H1 (cell line): Measurements from ENCODE around the gene VSTM4. TPM values are rescaled to one million over a fixed set of nuclear protein-coding genes. Genes with fewer than 3 reads are reported as not detected.

Source experiments
- CTCF ChIA-PET: fragments of 300-600 bp; sonication (Branson Sonifier 250); formaldehyde crosslinking; loops from one replicate; lab custom pipeline; 2021; ENCODE audit not compliant: partially characterized antibody; lab: Charles Lee
- POLR2A ChIA-PET: fragments of 300-600 bp; sonication (Branson Sonifier 250); formaldehyde crosslinking; loops from one replicate; lab custom pipeline; 2021; ENCODE audit warnings: inconsistent platforms; ENCODE audit not compliant: partially characterized antibody; lab: Charles Lee
- DNase-seq, 2 experiments: peaks; one replicate each; pipeline versions ENCODE4 v3.0.0 to v3.0.0-alpha.2; 2010 to 2022; ENCODE audit warnings: low spot score in 2 of 2, low read depth in 1 of 2, mixed read lengths in 1 of 2
- FAIRE-seq: peaks from 2 replicates; lab custom pipeline; 2011; peaks lifted over from hg19 to GRCh38; lab: Jason Lieb, UNC
- H2AFZ ChIP-seq: 2 replicates; pipeline ENCODE4 v1.8.1; 2012; ENCODE audit warnings: low read length, inconsistent platforms
- H2AK5ac ChIP-seq: 2 replicates; pipeline ENCODE4 v1.6.1; 2013; ENCODE audit warnings: low read depth, low read length
- H2BK120ac ChIP-seq: replicated peaks from 2 replicates; pipeline ENCODE3; 2013; ENCODE audit warnings: low read depth, low read length, inconsistent platforms
- H2BK12ac ChIP-seq: 2 replicates; pipeline ENCODE4 v1.6.1; 2013; ENCODE audit warnings: low read depth, low read length
- H2BK15ac ChIP-seq: 2 replicates; pipeline ENCODE4 v1.6.1; 2013; ENCODE audit warnings: low read length
- H2BK20ac ChIP-seq: 2 replicates; pipeline ENCODE4 v1.6.1; 2013; ENCODE audit warnings: low read length
- H2BK5ac ChIP-seq: 2 replicates; pipeline ENCODE4 v1.6.1; 2013; ENCODE audit warnings: low read depth, low read length
- H3K14ac ChIP-seq: 2 replicates; pipeline ENCODE4 v1.6.1; 2013; ENCODE audit warnings: inconsistent platforms; ENCODE audit not compliant: insufficient read length
- H3K18ac ChIP-seq: 2 replicates; pipeline ENCODE4 v1.6.1; 2013; ENCODE audit warnings: low read length; ENCODE audit errors: extremely low read depth
- H3K23ac ChIP-seq: 2 replicates; pipeline ENCODE4 v1.6.1; 2013; ENCODE audit warnings: inconsistent platforms; ENCODE audit not compliant: insufficient read length
- H3K23me2 ChIP-seq: 2 replicates; pipeline ENCODE4 v1.6.1; 2013; ENCODE audit warnings: low read depth, low read length
- H3K27ac ChIP-seq: 2 replicates; pipeline ENCODE4 v1.6.1; 2011; ENCODE audit warnings: low read depth, low read length, inconsistent platforms
- H3K27me3 ChIP-seq, 4 experiments: replicated peaks in 1 of 4; 1 replicate in 1 of 4; 2 replicates in 3 of 4; pipeline versions ENCODE4 v1.6.1 to v1.8.1; 2011 to 2013; ENCODE audit warnings: low read length in 3 of 4, mild to moderate bottlenecking in 3 of 4, inconsistent platforms in 2 of 4, mixed read lengths in 2 of 4, moderate library complexity in 1 of 4; ENCODE audit not compliant: control insufficient read depth in 3 of 4, insufficient read depth in 3 of 4; ENCODE audit errors: extremely low read depth in 1 of 4
- H3K36me3 ChIP-seq, 4 experiments: 2 replicates each; pipeline versions ENCODE4 v1.6.1 to v1.8.1; 2011 to 2013; ENCODE audit warnings: mild to moderate bottlenecking in 4 of 4, low read length in 3 of 4, moderate library complexity in 2 of 4, control low read depth in 1 of 4, inconsistent platforms in 1 of 4; ENCODE audit not compliant: insufficient read depth in 4 of 4, control insufficient read depth in 2 of 4
- H3K4ac ChIP-seq: replicated peaks from 2 replicates; pipeline ENCODE3; 2013; ENCODE audit warnings: low read length, low read depth, mixed read lengths, inconsistent platforms; ENCODE audit not compliant: insufficient read length
- H3K4me1 ChIP-seq, 4 experiments: replicated peaks in 1 of 4; 1 replicate in 1 of 4; 2 replicates in 3 of 4; pipeline versions ENCODE4 v1.6.1 to v1.8.1; 2011 to 2013; ENCODE audit warnings: low read length in 3 of 4, inconsistent platforms in 2 of 4, mixed read lengths in 1 of 4; ENCODE audit not compliant: insufficient read depth in 4 of 4, control insufficient read depth in 3 of 4
- H3K4me2 ChIP-seq, 2 experiments: 2 replicates each; pipeline versions ENCODE4 v1.6.1 to v1.8.1; 2011 to 2013; ENCODE audit warnings: low read depth in 2 of 2, low read length in 2 of 2, control low read depth in 1 of 2, inconsistent platforms in 1 of 2, mild to moderate bottlenecking in 1 of 2; ENCODE audit not compliant: insufficient read depth in 1 of 2
- H3K4me3 ChIP-seq, 4 experiments: fragments of 200-600, 300-600 bp in 1 of 4; sonication (generic), shearing (Covaris generic), sonication (Bioruptor Twin) in 1 of 4; 2 replicates each; pipeline versions ENCODE4 v1.5.1 to v1.8.1; 2011 to 2016; ENCODE audit warnings: low read length in 4 of 4, low read depth in 3 of 4, control low read depth in 2 of 4, inconsistent platforms in 2 of 4, mild to moderate bottlenecking in 2 of 4, mixed read lengths in 1 of 4, moderate library complexity in 1 of 4; ENCODE audit not compliant: insufficient read depth in 2 of 4; ENCODE audit errors: extremely low read depth in 1 of 4
- H3K56ac ChIP-seq: replicated peaks from 2 replicates; pipeline ENCODE3; 2013; ENCODE audit warnings: low read depth, mild to moderate bottlenecking, mixed read lengths, low read length, inconsistent platforms; ENCODE audit not compliant: insufficient read length
- H3K79me1 ChIP-seq: 2 replicates; pipeline ENCODE4 v1.6.1; 2013; ENCODE audit warnings: low read depth, low read length, control low read depth
- H3K79me2 ChIP-seq, 2 experiments: 2 replicates each; pipeline versions ENCODE4 v1.6.1 to v1.8.1; 2012 to 2013; ENCODE audit warnings: low read length in 2 of 2, mild to moderate bottlenecking in 2 of 2, inconsistent platforms in 1 of 2; ENCODE audit not compliant: insufficient read depth in 2 of 2, control insufficient read depth in 1 of 2
- H3K9ac ChIP-seq, 4 experiments: replicated peaks in 1 of 4; 1 replicate in 1 of 4; 2 replicates in 3 of 4; pipeline versions ENCODE4 v1.6.1 to v1.8.1; 2011 to 2013; ENCODE audit warnings: low read depth in 3 of 4, low read length in 3 of 4, control low read depth in 2 of 4, mild to moderate bottlenecking in 2 of 4, moderate library complexity in 2 of 4, inconsistent platforms in 1 of 4; ENCODE audit errors: extremely low read depth in 1 of 4
- H3K9me3 ChIP-seq, 2 experiments: 2 replicates each; pipeline versions ENCODE4 v1.6.1 to v1.8.1; 2012 to 2013; ENCODE audit warnings: mild to moderate bottlenecking in 2 of 2, moderate library complexity in 2 of 2, control low read depth in 1 of 2, inconsistent platforms in 1 of 2, low read depth in 1 of 2, low read length in 1 of 2, mixed read lengths in 1 of 2; ENCODE audit not compliant: insufficient read depth in 2 of 2
- H4K20me1 ChIP-seq, 2 experiments: replicated peaks in 1 of 2; 2 replicates each; pipeline versions ENCODE3 to v1.8.1; 2011 to 2013; ENCODE audit warnings: inconsistent platforms in 2 of 2, low read length in 2 of 2, mild to moderate bottlenecking in 1 of 2; ENCODE audit not compliant: insufficient read depth in 2 of 2, control insufficient read depth in 1 of 2
- H4K5ac ChIP-seq: 2 replicates; pipeline ENCODE4 v1.6.1; 2013; ENCODE audit warnings: low read length, low read depth, mixed read lengths, inconsistent platforms; ENCODE audit not compliant: insufficient read length
- H4K8ac ChIP-seq: 2 replicates; pipeline ENCODE4 v1.8.0; 2013; ENCODE audit warnings: mild to moderate bottlenecking, moderate library complexity, low read length, inconsistent platforms; ENCODE audit not compliant: insufficient read depth; ENCODE audit errors: extremely low read depth
- H4K91ac ChIP-seq: replicated peaks from 2 replicates; pipeline ENCODE3; 2013; ENCODE audit warnings: low read length, mixed read lengths, inconsistent platforms; ENCODE audit not compliant: insufficient read length
- CEBPB ChIP-seq: IDR thresholded peaks from 2 replicates; pipeline ENCODE4 v1.6.1; 2012; ENCODE audit warnings: low read depth, low read length
- CHD1 ChIP-seq: IDR thresholded peaks from 2 replicates; pipeline ENCODE4 v1.6.1; 2012; ENCODE audit warnings: low read depth, low read length, improper control_type of control experiment
- E2F6 ChIP-seq: IDR thresholded peaks from 2 replicates; pipeline ENCODE4 v1.6.1; 2012; ENCODE audit warnings: inconsistent platforms
- EGR1 ChIP-seq: IDR thresholded peaks from 2 replicates; pipeline ENCODE4 v1.6.1; 2011; ENCODE audit warnings: low read depth, low read length, borderline replicate concordance
- HDAC6 ChIP-seq: IDR thresholded peaks from one replicate; pipeline ENCODE4 v1.7.1; 2012; ENCODE audit warnings: low read depth, mild to moderate bottlenecking, inconsistent platforms, low read length, moderate library complexity
- KDM4A ChIP-seq: IDR thresholded peaks from one replicate; pipeline ENCODE4 v1.7.1; 2012; ENCODE audit warnings: low read depth, mild to moderate bottlenecking, moderate library complexity, low read length, inconsistent platforms; ENCODE audit not compliant: severe bottlenecking
- NANOG ChIP-seq: IDR thresholded peaks from 2 replicates; pipeline ENCODE4 v1.6.1; 2011; ENCODE audit warnings: low read length, low read depth, mild to moderate bottlenecking, inconsistent platforms; ENCODE audit not compliant: insufficient read depth, poor library complexity, severe bottlenecking
- SAP30 ChIP-seq: fragments of 300-600 bp; sonication (generic); IDR thresholded peaks from 2 replicates; pipeline ENCODE4 v1.7.1; 2012; ENCODE audit warnings: low read length, moderate library complexity, mild to moderate bottlenecking, inconsistent platforms; ENCODE audit not compliant: insufficient read depth, insufficient replicate concordance
- ZNF274 ChIP-seq: IDR thresholded peaks from 2 replicates; pipeline ENCODE4 v1.7.0; 2012; ENCODE audit warnings: low read length, borderline replicate concordance; ENCODE audit errors: extremely low read depth
- WGBS, 2 experiments: shearing (Covaris generic) in 1 of 2; methylation state at CpG; one replicate each; pipeline versions ENCODE4 v1.1.6 to v1.1.7; 2013 to 2015; ENCODE audit warnings: low lambda C conversion rate in 2 of 2, mixed read lengths in 2 of 2, inconsistent platforms in 1 of 2, low coverage in 1 of 2, missing lambda C conversion rate in 1 of 2; ENCODE audit not compliant: insufficient replicate concordance in 2 of 2, insufficient coverage in 1 of 2, insufficient read length in 1 of 2; ENCODE audit errors: extremely low coverage in 1 of 2, missing lambda C conversion rate in 1 of 2; 5-methylcytosine and 5-hydroxymethylcytosine counted together
- polyA plus RNA-seq, 7 experiments: library from polyadenylated mRNA; depleted of rRNA in 3 of 7; stranded (reverse) in 5 of 7; unstranded in 2 of 7; fragments of >200 nt in 5 of 7; fragments of 200-250 nt in 2 of 7; gene quantifications; 1 replicate in 5 of 7; 2 replicates in 1 of 7; 4 replicates in 1 of 7; pipeline versions ENCODE4 v1.2.1 to v1.2.3, GENCODE V29; 2011 to 2013; ENCODE audit warnings: missing spikeins in 2 of 7, mixed read lengths in 2 of 7
- total RNA-seq: library from RNA; stranded (reverse); fragmentation: NEBNext Ultra II Directional; extraction: Animal tissue kit (Norgen Biotek cat#: 25700); gene quantifications from 2 replicates; pipeline ENCODE4 v1.2.1, GENCODE V29; 2021

VSTM4 gene
- total and polyA plus RNA-seq, 2 of the 8 experiments (the other 6 are each of a cell fraction or from before 2014, with no cell fraction given) = 0.48 to 0.73 TPM

GRCh38 chr10:49158915-49159314 lies 43.6 kb upstream of the VSTM4 start:
- Histone ChIP-seq H3K27me3 (no peaks in the 10 kb centered on the region), H3K4me2 (0 out of 4 replicates have a peak overlapping the region, but pooled peaks of 1 of the 2 experiments have one; percentile 16), H2BK5ac (no peak overlapping the region), H3K27ac (no peak overlapping the region), H3K4ac (no peak overlapping the region), H3K79me1 (no peaks in the 10 kb centered on the region), H3K4me1 (peaks cover 0 to 2% (median under 1%) of the 10 kb centered on the region in 4 experiments; a peak in 2 of 7 replicates), H3K23ac (no peak overlapping the region), H3K56ac (no peak overlapping the region), H3K79me2 (no peaks in the 10 kb centered on the region), H3K18ac (no peak overlapping the region), H2BK15ac (no peak overlapping the region), H4K91ac (no peak overlapping the region), H2BK120ac (no peak overlapping the region), H3K9ac (no peak overlapping the region), H3K23me2 (no peaks in the 10 kb centered on the region), H3K9me3 (no peaks in the 10 kb centered on the region), H2BK20ac (no peak overlapping the region), H3K14ac (no peak overlapping the region), H3K4me3 (no peak overlapping the region), H4K20me1 (no peaks in the 10 kb centered on the region), H4K8ac (no peak overlapping the region), H2AFZ (no peak overlapping the region), H2BK12ac (no peak overlapping the region), H2AK5ac (no peak overlapping the region), H3K36me3 (no peaks in the 10 kb centered on the region), H4K5ac (no peak overlapping the region)
- DNase-seq = no peak
- ChIA-PET CTCF (no interaction called here), POLR2A (no interaction called here)
- FAIRE-seq = no peak
- 77% methylated on average over 3 of the region's 3 CpGs; no CpG with 5 or more reads in 1 of the 2 experiments for WGBS, 2 experiments
- TF ChIP-seq E2F6 (no peak), NANOG (no peak), CHD1 (no peak), KDM4A (no peak), HDAC6 (no peak), CEBPB (no peak), ZNF274 (no peak), EGR1 (no peak), SAP30 (no peak)
